OCI-M1 (cell line): Measurements from ENCODE around the gene TTC7B.

Source experiments
- DNase-seq: peaks from one replicate; lab custom pipeline; 2025; lab: John Stamatoyannopoulos, UW

The TTC7B gene

GRCh38 chr14:90558041-90558982 lies 257.9 kb downstream of the TTC7B start:
- no peak for DNase-seq

DNA sequence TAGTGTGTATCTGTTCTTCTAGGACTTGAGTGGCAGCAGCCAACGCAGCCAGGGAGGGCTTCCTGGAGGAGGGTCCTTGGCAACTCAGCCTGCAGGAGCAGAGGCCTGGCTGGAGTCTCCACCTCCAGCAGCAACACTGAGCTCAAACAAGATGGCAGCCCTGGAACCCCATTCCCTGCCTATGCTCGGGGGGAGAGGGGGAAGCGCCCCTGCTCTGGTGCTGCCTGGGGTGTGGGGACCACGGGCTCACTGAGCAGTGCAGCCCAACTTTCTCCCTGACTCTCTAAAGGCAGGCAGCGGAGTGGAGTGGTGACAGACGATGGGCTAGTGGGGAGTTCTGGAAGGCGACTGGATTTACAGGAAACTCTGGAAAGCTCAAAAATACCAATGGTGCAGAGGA lies 258.7 kb downstream of the TTC7B start:
- no peak for DNase-seq

- DNase-seq = no peak
Observed at GRCh38 chr14:90556666-90557450, 259.4 kb downstream of the TTC7B start.

DNA sequence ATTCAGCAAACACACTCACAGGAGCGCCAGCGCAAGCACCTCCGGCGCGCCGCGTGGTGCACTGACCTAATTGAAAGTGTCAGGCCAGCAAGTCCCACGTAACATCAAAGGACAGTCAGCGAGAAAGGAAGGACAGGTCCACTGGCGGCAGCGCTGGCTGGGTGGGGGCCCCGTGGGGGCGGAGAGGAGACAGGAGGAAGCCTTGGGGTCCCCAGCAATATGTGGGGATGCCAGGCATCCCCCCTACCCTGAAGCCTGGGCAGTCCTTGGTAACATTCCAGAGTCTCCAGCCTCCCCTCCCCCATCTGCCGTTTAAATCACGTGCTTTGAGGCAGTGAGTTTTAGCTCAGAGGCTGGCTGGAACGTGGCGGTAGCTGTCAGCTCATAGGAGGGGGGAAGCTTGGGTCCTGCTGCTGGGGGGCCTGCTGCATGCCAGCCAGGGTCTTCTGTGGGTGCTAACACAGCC lies 260.2 kb downstream of the TTC7B start:
- peak; percentile 3 for DNase-seq

DNA sequence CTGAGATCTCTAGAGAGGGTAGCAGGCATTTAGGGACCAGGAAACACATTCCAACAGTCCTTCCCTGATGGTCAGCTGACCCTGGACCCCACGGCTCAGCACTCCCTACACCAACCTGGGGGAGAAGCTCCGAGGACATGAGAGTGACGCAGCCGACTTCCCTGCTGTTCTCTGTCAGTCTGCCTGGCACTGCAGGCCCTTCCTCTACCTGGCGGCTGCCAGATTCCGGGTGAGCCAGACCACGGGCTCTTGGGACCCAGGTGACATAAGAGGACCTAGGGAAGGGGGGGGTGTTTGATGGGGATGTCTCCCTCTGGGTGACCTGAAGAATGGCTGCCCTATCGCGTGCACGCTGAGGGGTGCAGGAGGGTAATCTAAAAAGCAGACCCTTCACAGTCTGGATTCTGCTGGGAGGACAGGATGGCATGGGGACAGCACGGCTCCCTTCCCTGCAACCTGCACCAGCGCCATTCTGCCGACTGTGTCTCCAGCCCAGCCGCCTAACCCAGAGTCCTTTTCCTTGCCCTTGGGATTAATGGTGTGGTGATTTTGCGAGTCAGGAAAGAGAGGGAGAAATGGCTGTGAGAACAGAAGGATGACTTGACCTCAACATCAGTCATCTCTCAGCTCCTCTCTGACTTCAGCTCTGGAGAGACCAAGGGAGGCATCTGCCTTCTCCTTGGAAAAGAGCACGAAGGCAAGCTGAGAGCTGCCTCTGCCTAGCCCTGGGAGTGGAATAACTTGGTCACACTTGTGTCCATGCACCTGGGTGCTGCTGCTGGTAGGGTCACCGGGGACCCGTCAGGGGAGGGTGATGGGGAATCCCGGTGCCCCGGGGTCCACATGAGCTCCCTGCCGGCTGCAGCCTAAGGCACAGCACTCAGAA lies 260.9 kb downstream of the TTC7B start:
- DNase-seq = no peak

GRCh38 chr14:90554341-90554740 lies 261.9 kb downstream of the TTC7B start:
- DNase-seq = no peak

GRCh38 chr14:90553921-90554336 lies 262.3 kb downstream of the TTC7B start:
- no peak for DNase-seq

DNA sequence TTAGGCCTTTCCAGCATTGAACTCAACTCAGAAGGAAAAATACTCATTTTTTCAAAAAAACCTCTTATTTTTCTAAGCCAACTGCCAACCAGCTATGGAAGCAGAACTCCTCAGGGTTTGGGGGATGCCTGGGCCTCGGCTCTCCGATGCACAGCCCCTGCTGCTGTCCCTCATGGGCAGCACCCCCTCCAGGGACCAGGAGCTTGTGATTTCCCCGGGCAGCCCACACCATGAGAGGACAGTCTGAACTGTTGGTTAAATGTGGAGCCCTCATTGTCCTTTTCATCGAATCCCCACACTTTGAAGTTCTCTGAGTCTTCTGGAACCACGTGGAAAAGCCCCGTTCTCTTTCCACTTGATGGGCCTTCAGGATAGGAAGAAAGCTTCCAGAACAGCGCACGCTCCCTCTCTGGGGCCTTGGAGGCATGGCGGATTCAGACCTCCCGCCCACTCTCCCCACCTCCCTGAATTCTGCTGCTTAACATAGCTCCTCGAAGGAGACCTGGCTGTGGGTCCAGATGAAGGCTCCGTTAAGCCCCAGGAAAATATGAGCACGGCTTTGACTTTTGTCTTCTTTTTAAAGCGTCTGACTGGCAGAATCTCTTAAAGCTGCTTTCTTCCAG lies 262.8 kb downstream of the TTC7B start:
- no peak for DNase-seq

DNA sequence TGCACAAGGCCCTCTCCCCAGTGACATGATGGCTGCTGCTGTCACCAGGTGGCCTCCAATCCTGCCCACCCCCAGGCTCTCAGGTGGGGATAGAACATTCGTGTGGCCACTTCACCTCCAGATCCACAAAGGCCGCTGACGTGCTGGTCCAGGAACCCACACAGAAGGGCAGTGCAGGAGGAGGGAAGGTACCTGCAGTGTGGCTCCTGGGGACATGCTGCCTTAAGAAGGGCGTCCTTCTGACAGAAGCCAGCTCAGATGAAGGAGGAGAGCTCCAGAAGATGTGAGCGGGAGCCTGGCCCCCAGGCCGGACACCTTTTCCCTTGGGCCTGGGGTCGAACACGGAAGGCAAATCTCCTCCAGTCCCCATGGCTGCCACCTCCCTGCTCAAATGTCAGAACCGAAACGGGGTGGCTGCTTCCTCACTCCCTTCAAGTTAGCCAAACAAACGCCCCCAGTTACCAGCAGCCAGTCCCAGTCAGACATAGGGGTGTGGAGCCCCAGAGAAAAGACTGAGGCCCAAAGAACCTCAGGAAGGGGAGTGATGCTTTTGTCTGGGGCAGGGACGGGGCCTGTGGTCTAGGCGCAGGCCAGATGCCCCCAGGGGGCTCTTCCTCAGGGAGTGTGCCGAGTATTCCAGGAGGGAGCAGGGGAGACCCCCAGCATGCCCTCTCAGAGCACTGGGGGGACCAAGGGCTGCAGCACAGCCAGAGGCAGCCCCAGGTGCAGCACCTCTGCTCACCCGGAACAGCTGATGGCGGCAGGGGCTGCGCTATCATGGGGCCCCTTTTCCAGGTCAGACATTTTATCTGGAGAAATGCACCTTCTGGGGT lies 263.5 kb downstream of the TTC7B start:
- no peak for DNase-seq

DNA sequence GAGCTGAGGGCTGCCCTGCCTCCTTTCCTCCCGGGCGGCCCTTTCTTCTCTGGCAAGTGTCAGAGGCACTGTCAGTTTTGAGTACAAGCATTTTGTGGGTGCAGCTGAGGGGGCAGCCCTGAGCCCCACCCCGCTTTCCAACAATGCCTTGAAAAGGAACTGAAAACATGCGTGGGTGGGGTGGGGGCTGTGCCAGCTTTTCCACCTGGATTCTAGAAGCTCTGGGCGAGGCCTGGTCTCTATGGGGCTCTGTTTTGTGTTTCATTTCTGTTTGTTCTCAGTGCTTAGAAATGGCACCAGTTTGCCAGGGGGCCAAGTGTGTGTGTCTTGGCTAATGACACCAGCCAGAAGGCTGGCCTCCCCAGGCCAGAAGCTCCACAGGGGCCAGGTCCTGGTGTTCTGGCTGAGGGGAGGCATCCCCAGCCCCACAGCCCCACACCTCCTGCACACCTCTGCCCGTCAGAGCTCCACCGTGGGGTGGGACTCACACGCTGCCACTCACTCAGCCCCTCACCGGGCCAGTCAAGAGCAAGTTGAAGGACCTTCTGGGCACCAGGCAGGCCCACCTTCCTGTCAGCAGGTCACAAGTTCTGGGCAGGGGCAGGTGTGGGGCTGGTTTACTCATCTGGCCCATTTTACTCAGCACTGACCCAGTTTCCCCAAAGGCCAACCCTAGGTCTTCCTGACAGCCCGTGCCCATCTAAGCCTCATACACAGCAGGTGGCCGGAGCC lies 264.3 kb downstream of the TTC7B start:
- no peak for DNase-seq

- DNase-seq = no peak
Observed at GRCh38 chr14:90551070-90551704, 265.0 kb downstream of the TTC7B start.

- DNase-seq = no peak
Observed at GRCh38 chr14:90549794-90550641, 266.2 kb downstream of the TTC7B start.

DNA sequence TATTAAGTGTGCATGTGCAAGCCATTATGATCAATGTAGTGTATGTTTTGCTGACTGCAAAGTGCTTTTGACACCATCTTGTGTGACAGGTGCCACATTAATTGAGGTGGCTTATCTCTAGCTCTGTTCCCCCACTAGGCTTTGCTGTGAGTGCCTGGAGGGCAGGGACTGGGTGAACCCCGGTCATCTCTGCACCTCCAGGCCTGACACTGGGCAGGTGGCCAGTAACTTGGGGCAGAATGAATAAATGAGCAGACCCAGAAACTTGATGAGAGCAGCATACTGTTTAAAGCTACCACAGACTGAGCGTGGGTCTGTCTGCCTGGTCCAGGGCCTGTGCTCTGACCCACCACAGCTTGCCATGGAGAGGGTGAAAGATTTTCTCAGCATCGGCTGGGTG lies 267.8 kb downstream of the TTC7B start:
- no peak for DNase-seq

GRCh38 chr14:90547968-90548367 lies 268.3 kb downstream of the TTC7B start:
- no peak for DNase-seq

DNA sequence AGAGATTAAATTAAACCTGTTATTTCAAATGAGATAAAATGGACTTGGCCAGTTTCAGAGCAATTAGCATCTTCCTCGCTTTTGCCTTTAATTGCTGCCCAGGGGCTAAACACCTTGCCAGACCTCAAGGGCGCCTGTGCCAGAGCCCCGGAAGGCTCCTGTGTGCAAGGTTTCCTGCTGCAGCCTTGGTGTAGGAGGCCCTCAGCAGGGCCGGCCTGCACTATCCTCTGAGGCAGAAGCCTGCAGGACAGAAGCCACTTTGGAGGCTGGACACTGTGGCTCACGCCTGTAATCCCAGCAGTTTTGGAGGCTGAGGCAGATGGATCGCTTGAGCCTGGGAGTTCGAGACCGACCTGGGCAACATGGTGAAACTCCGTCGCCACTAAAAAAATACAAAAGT lies 269.0 kb downstream of the TTC7B start:
- DNase-seq = no peak

DNA sequence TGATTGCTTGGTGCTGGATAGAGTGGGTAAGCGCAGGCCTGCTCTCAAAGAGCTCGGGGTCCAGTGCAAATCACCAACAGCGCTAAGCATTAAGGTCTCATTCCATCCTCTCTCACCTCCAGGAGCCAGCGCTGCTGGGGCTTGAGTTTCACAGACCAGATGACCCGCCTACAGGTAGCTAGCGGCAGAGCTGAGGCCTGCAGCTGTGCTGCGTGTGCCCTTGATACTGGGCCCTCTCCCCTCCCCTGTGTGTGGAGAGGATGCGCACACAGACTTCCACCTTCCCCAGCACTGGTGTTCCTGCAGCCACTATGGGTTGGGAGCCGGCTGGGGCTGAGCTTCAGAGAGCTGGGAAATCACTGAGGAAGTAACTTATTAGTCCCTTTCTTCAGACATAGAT lies 269.5 kb downstream of the TTC7B start:
- no peak for DNase-seq

- no peak for DNase-seq
Observed at GRCh38 chr14:90545966-90546751, 270.1 kb downstream of the TTC7B start.

GRCh38 chr14:90545382-90545781 lies 270.8 kb downstream of the TTC7B start:
- no peak for DNase-seq
